ENCODE data around the gene MAFF. TPM values are rescaled to one million over a fixed set of nuclear protein-coding genes. Genes with fewer than 3 reads are reported as not detected.
A peak's percentile ranks its signal among the peaks of the same experiment; 100 is the strongest.
"Not testable (repeated sequence)": the region's sequence is repeated elsewhere in the genome, so short reads cannot be mapped to it uniquely, and the experiment has no call there.

MAFF gene
- total RNA-seq, 1 donor from 2014 or later, result 4.7 TPM

DNA sequence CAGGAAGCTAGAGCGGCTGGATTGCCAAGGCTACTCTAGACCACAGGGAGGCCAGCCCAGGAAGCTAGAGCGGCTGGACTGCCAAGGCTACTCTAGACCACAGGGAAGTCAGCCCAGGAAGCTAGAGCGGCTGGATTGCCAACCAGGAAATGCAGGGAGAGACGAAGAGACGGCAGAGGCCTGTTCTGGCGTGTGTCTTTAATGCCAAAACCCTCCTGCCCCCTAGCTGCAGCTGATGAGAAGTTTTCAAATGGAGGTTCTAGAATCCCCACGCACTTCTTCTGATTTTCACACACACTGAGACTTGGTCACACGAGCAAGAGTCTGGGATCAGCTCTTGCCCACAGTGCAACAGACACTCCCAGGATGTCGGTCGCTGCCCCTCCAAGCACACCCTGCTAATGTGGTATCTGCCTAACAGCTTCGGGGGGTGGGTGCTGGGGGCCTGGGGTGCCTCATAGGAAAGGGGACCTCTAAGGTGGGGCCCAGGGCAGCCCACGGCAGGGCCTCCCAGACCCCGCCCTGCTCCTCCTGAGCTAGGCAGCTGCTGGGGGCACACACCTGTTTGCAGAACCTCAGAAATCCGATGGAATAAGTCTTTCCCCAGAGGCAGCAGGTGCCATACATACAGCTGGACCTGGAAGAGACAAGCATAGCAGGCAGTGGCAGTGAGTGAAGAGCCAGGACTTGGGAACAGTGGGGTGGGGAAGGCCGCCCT, 28.5 kb downstream of the MAFF start:
- Histone ChIP-seq H3K9me3 (replicated peaks) (no peaks in the 10 kb centered on the region), H3K36me3 (peaks cover 51% of the 10 kb centered on the region), H3K27me3 (ENCODE audit: low read depth) (no peaks in the 10 kb centered on the region), H3K4me1 (peaks cover 60% of the 10 kb centered on the region), H3K27ac (replicated peaks) (peak overlapping the region; percentile 72), H3K4me3 (no peak overlapping the region)
- TF ChIP-seq, protein P1, sequence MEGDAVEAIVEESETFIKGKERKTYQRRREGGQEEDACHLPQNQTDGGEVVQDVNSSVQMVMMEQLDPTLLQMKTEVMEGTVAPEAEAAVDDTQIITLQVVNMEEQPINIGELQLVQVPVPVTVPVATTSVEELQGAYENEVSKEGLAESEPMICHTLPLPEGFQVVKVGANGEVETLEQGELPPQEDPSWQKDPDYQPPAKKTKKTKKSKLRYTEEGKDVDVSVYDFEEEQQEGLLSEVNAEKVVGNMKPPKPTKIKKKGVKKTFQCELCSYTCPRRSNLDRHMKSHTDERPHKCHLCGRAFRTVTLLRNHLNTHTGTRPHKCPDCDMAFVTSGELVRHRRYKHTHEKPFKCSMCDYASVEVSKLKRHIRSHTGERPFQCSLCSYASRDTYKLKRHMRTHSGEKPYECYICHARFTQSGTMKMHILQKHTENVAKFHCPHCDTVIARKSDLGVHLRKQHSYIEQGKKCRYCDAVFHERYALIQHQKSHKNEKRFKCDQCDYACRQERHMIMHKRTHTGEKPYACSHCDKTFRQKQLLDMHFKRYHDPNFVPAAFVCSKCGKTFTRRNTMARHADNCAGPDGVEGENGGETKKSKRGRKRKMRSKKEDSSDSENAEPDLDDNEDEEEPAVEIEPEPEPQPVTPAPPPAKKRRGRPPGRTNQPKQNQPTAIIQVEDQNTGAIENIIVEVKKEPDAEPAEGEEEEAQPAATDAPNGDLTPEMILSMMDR (IDR thresholded peaks at IDR 0.05; ENCODE audit: borderline replicate concordance), result peak; percentile 62
- DNase-seq, result peak; percentile 61
- intact Hi-C loops (cut with micrococcal nuclease), result no loop called here

DNA sequence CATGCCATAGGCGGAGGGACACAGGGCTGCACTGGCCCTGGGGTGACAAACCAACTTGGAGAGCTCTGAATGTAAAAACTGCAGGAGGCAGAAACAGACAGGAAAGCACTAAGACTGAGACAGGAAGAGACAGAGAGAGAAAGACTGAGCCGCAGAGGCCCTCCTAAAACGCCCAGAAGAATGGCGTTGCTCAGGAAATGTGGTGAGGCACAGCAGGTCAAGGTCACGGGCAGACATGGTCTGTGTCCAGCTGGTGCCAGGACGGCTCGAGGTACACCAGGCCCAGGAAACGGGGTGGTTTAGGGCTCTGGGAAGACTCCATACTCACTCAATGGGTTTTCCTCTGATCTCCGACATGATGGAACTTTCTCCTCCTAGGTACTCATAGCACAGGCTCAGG, 29.1 kb downstream of the MAFF start:
- Histone ChIP-seq H3K27ac (replicated peaks) (peak overlapping the region; percentile 72), H3K4me3 (no peak overlapping the region), H3K9me3 (replicated peaks) (no peaks in the 10 kb centered on the region), H3K36me3 (peaks cover 49% of the 10 kb centered on the region), H3K27me3 (ENCODE audit: low read depth) (no peaks in the 10 kb centered on the region), H3K4me1 (peaks cover 66% of the 10 kb centered on the region)
- no peak for DNase-seq
- intact Hi-C loops (cut with micrococcal nuclease), result no loop called here
- TF ChIP-seq, protein P1 (IDR thresholded peaks at IDR 0.05; ENCODE audit: borderline replicate concordance), result no peak

DNA sequence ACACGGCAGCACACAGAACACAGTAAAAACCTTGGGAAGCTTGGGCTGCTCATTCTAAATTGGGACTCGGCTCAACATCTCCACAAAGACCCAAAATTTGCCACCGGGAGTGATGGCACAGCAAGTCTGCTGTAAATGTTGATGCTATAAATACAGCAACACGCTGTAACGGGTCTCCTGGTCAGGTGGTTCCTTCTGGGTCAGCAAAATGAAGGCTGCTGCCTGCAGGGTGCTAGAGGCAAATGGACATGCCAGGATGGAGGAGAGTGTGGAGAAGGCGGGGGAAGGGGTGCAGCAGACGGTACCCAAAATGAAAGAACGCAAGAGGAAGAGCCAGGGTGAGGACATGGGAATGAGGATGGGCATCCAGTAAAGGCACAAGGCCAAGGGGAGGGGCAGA, 30.4 kb downstream of the MAFF start:
- no peak overlapping the region for H3K4me3 ChIP-seq
- peaks cover 78% of the 10 kb centered on the region for H3K4me1 ChIP-seq
- H3K36me3 ChIP-seq, result peaks cover 49% of the 10 kb centered on the region
- TF ChIP-seq, protein P1 (IDR thresholded peaks at IDR 0.05; ENCODE audit: borderline replicate concordance), result no peak
- H3K27ac ChIP-seq (replicated peaks), result no peak overlapping the region
- H3K9me3 ChIP-seq (replicated peaks), result no peaks in the 10 kb centered on the region
- no peaks in the 10 kb centered on the region for H3K27me3 ChIP-seq (ENCODE audit: low read depth)
- no peak for DNase-seq
- intact Hi-C loops (cut with micrococcal nuclease), result no loop called here

DNA sequence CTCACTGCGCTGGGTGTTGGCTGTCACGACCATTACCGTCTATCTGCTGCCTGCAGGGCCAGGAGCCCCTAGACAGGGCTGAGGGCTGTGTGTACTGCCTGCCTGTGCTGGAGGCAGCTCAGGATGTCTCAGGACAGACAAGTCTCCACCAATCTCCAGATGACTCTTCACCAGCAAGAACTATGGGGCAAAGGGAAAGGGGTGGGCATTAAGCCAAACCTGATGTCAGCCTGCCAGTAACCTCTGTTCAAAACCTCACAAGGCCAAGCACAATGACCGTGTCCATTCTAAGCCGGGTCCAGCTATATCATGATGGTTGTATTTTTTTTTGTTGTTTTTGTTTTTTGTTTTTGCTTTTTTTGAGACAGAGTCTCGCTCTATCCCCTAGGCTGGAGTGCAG, 31.6 kb downstream of the MAFF start:
- Histone ChIP-seq H3K36me3 (peaks cover 43% of the 10 kb centered on the region), H3K27me3 (ENCODE audit: low read depth) (no peaks in the 10 kb centered on the region), H3K9me3 (replicated peaks) (no peaks in the 10 kb centered on the region), H3K27ac (replicated peaks) (no peak overlapping the region), H3K4me1 (peaks cover 81% of the 10 kb centered on the region), H3K4me3 (no peak overlapping the region)
- intact Hi-C loops (cut with micrococcal nuclease), result no loop called here
- no peak for DNase-seq
- TF ChIP-seq, protein P1 (IDR thresholded peaks at IDR 0.05; ENCODE audit: borderline replicate concordance), result no peak

DNA sequence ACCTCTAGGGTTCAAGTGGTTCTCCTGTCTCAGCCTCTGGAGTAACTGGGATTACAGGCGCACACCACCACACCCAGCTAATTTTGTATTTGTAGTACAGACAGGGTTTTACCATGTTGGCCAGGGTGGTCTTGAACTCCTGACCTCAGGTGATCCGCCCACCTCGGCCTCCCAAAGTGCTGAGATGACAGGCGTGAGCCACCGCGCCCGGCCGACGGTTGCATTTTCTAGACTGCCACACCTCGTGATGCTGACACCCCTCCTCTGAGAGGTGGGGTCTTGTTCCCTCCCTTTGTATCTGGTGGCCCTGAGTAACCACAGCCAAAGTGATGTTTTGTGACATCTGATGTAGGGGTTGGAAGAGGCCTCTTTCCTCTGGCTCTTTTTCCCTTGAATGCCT, 32.1 kb downstream of the MAFF start:
- H3K9me3 ChIP-seq (replicated peaks); H3K4me3 ChIP-seq; DNase-seq; H3K27me3 ChIP-seq (ENCODE audit: low read depth); intact Hi-C loops (cut with micrococcal nuclease); H3K27ac ChIP-seq (replicated peaks): not testable (repeated sequence)
- peaks cover 81% of the 10 kb centered on the region for H3K4me1 ChIP-seq
- H3K36me3 ChIP-seq, result peaks cover 43% of the 10 kb centered on the region

DNA sequence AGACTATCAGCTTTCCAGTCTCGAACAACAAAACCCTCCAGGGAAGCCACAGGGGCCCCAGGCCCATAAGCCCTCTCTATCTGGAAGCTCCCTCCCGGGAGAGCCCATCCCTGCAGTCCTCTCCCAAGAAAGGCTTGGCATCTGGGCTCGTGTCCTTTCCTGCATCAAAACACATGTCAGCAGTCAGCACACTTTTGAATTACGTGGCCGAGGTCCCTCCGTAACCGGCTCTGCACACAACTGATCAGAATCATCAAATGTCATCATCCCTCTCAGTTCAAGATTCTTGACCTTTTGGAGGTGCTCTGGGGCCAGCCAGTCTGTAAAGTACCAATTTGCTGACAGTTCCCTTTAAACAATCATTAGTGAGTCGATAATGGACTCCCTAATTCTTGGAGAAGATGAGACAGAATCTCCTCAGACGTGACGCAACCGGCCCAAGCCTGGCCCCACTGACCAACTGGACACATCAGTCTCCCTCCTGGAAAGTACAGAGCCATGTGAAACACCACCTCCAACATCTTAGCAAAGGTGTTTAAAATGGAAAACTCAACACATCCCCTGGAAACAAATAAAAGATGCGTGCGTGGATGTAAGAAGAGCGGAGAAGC, 33.6 kb downstream of the MAFF start:
- Histone ChIP-seq H3K4me3 (no peak overlapping the region), H3K27ac (replicated peaks) (no peak overlapping the region), H3K9me3 (replicated peaks) (no peaks in the 10 kb centered on the region), H3K4me1 (peaks cover 87% of the 10 kb centered on the region), H3K36me3 (peaks cover 40% of the 10 kb centered on the region), H3K27me3 (ENCODE audit: low read depth) (no peaks in the 10 kb centered on the region)
- DNase-seq, result no peak
- TF ChIP-seq, protein P1 (IDR thresholded peaks at IDR 0.05; ENCODE audit: borderline replicate concordance), result no peak
- intact Hi-C loops (cut with micrococcal nuclease), result no loop called here
